BJ (cell line): ENCODE measurements around the gene TACR1. TPM values are rescaled to one million over a fixed set of nuclear protein-coding genes. Genes with fewer than 3 reads are reported as not detected.

ENCODE experiments used
- CTCF ChIA-PET: fragments of 350-600 bp; formaldehyde crosslinking; extraction: SDS; loops from one replicate; lab custom pipeline; 2021; ENCODE audit warnings: antibody characterized with exemption, inconsistent platforms; lab: Yijun Ruan, JAX
- POLR2A ChIA-PET: fragments of 300-600 bp; sonication (Branson Sonifier 250); formaldehyde crosslinking; extraction: SDS; loops from one replicate; lab custom pipeline; 2021; ENCODE audit warnings: antibody characterized with exemption; lab: Charles Lee
- DNase-seq: peaks from one replicate; pipeline ENCODE4 v3.0.0-alpha.2; 2011; ENCODE audit warnings: low read depth
- H3K27me3 ChIP-seq: 2 replicates; pipeline ENCODE4 v1.6.0; 2011; ENCODE audit warnings: low read length; ENCODE audit not compliant: control insufficient read depth, insufficient read depth
- H3K36me3 ChIP-seq: 2 replicates; pipeline ENCODE4 v1.5.1; 2011; ENCODE audit warnings: low read length; ENCODE audit not compliant: control insufficient read depth, insufficient read depth
- H3K4me3 ChIP-seq: 2 replicates; pipeline ENCODE4 v1.5.1; 2011; ENCODE audit warnings: low read depth, mild to moderate bottlenecking, control low read depth, low read length
- polyA plus RNA-seq: library from polyadenylated mRNA; depleted of rRNA; stranded (reverse); fragments of >200 nt; gene quantifications from 2 replicates; pipeline ENCODE4 v1.2.3, GENCODE V29; 2011
- TF ChIP-seq, protein P1 (sequence below): IDR thresholded peaks from 2 replicates; pipeline ENCODE4 v1.5.1; 2011; ENCODE audit warnings: low read depth, mild to moderate bottlenecking, control low read depth, inconsistent platforms, low read length, moderate library complexity; ENCODE audit not compliant: insufficient read depth

TACR1 gene
- polyA plus RNA-seq, 1 experiment, result 0.07 TPM

DNA sequence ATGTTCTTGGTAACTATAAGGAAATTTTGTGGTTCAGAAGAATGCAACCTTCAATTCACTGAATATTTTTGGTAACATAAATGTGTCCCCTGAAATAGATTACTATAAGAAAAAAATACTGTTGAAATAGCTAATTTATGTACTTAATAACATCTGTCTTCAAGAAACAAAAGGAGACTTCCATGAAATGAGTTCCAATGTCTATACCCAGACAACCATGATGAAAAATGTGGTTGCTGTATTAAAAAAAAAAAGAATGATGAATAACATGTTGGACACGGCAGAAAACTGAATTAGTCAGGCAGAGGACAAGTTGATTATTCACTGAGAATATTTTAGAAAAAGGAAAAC lies 98.5 kb downstream of the TACR1 start:
- no peak overlapping the region for H3K4me3 ChIP-seq
- POLR2A ChIA-PET, result interaction anchor here (0.7 kb wide), 1 partner anchor 13 kb away, joined by 3 read pairs; no protein-coding TSS in a partner anchor
- TF ChIP-seq, protein P1, sequence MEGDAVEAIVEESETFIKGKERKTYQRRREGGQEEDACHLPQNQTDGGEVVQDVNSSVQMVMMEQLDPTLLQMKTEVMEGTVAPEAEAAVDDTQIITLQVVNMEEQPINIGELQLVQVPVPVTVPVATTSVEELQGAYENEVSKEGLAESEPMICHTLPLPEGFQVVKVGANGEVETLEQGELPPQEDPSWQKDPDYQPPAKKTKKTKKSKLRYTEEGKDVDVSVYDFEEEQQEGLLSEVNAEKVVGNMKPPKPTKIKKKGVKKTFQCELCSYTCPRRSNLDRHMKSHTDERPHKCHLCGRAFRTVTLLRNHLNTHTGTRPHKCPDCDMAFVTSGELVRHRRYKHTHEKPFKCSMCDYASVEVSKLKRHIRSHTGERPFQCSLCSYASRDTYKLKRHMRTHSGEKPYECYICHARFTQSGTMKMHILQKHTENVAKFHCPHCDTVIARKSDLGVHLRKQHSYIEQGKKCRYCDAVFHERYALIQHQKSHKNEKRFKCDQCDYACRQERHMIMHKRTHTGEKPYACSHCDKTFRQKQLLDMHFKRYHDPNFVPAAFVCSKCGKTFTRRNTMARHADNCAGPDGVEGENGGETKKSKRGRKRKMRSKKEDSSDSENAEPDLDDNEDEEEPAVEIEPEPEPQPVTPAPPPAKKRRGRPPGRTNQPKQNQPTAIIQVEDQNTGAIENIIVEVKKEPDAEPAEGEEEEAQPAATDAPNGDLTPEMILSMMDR, result no peak
- no peaks in the 10 kb centered on the region for H3K36me3 ChIP-seq
- peaks cover 1% of the 10 kb centered on the region; the same call in 1 of the 2 replicates for H3K27me3 ChIP-seq
- CTCF ChIA-PET, result interaction anchor here (0.5 to 1.9 kb wide), 5 partner anchors 13 to 304 kb away, joined by 3 to 7 read pairs (median 3); no protein-coding TSS in a partner anchor
- DNase-seq, result peak; percentile 49

DNA sequence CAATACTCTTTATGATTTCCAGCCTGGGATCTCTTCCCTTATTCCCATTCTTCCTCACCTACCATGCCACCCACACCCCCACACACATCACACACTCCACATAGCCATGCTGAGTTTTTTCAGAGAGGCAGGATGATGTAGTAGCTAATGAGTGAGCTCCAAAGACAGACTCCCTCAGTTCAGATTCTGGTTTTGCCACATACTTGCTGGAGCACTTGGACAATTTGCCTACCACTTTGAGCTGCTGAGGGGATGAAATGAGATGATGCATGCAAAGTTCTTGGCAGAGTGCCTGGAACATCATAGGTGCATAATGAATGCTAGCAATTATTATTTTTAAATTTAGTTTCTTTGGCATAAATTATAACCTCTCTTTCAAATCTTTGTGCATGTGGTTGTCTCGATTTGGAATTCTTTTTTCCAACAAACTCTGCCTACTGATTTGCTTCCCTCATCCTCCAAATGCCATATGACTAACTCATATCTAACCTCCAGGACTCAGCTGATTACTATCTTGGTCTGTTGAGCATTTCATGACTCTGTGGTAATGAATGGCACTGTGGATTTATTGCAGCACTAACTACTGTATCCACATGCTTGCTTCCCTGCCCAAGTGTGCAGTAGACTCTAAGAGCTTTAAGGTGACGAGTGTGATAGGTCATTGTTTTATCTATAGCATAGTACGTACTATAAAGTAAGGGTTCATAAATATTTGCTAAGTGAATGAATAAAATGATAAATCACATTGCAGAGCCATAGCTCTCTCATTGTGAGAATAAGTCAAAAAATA lies 99.1 kb downstream of the TACR1 start:
- Histone ChIP-seq H3K36me3 (no peaks in the 10 kb centered on the region), H3K27me3 (peaks cover 1% of the 10 kb centered on the region; the same call in 1 of the 2 replicates), H3K4me3 (no peak overlapping the region)
- CTCF ChIA-PET, result interaction anchor here (0.5 to 3.0 kb wide), 13 partner anchors 12 to 310 kb away, joined by 3 to 10 read pairs (median 3); no protein-coding TSS in a partner anchor
- POLR2A ChIA-PET, result interaction anchor here (0.7 kb wide), 1 partner anchor 12 kb away, joined by 3 read pairs; no protein-coding TSS in a partner anchor
- TF ChIP-seq, protein P1, result no peak
- peak; percentile 80 for DNase-seq

DNA sequence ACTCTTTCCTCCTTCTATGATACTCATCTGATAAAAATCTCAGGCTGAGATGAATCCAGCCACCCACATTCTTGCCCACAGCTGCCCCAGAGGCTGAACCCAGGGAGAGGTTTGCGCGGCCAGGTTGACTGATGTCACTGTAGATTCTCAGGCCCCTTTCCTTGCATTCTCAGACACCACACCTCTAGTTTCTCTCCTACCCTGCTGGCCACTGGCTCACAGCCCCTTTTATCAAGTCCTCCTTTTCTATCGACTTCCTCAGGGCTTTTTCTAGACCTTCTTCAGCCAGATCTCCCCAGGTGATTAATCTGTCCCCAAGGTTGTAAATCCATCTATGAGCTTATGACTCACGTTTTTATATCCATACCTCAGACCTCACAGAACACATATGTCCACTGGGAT lies 99.8 kb downstream of the TACR1 start:
- no peak overlapping the region for H3K4me3 ChIP-seq
- ChIA-PET POLR2A (no interaction called here), CTCF (interaction anchor here (0.6 to 3.0 kb wide), 15 partner anchors 19 to 409 kb away, joined by 3 to 10 read pairs (median 4); partner anchors contain the start of gene TACR1)
- H3K36me3 ChIP-seq, result no peaks in the 10 kb centered on the region
- TF ChIP-seq, protein P1, result no peak
- H3K27me3 ChIP-seq, result peaks cover 1% of the 10 kb centered on the region; the same call in 1 of the 2 replicates
- no peak for DNase-seq

DNA sequence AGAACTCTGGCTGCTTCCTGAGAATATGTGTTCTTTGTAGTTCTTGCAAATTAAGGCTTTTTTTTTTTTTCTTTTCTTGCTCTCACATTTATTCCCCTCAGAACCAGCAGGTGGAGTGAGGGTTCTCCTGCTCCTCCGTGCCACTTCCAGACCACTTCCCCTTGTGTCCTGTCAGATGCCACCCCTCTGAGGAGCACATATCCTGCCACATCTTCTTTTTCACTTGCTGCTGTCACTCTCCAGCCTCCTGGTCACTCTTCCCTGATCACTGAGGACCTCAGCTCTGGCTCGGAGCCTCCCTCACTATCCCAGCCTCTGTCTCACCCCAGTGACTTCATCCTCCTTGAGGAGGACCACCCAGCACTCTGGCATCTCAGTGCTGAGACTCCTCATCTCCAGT lies 100.5 kb downstream of the TACR1 start:
- H3K4me3 ChIP-seq, result no peak overlapping the region
- ChIA-PET CTCF (interaction anchor here (0.7 to 3.0 kb wide), 13 partner anchors 10 to 408 kb away, joined by 3 to 10 read pairs (median 4); partner anchors contain the start of gene TACR1), POLR2A (no interaction called here)
- TF ChIP-seq, protein P1, result peak; percentile 71
- H3K36me3 ChIP-seq, result no peaks in the 10 kb centered on the region
- H3K27me3 ChIP-seq, result peaks cover 1% of the 10 kb centered on the region; the same call in 1 of the 2 replicates
- DNase-seq, result no peak

DNA sequence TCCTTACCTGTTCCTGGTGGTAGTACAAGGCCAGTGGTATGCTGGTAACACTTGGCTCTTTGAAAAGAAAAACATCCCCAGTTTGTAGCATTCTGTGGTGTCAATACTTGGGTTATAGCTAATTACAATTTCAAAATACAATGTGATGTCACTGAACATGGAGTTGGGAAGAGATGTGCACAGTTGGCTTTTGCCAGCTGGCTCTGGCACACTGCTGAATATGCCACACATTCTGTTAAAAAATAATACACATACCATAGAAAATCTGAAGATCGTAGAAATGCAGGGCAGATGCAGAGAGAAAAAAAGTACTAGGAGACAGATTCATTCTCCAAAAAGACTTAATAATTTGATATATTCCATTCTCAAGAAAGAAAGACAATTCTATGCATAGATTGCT lies 101.5 kb downstream of the TACR1 start:
- no peak overlapping the region for H3K4me3 ChIP-seq
- TF ChIP-seq, protein P1, result no peak
- H3K27me3 ChIP-seq, result peaks cover 1% of the 10 kb centered on the region; the same call in 1 of the 2 replicates
- ChIA-PET CTCF (interaction anchor here (0.6 to 3.0 kb wide), 8 partner anchors 9 to 307 kb away, joined by 3 to 10 read pairs (median 4); partner anchors contain the start of gene TACR1), POLR2A (no interaction called here)
- no peaks in the 10 kb centered on the region for H3K36me3 ChIP-seq
- DNase-seq, result no peak
